Measurements from ENCODE around the gene MED19.

Gene MED19

DNA sequence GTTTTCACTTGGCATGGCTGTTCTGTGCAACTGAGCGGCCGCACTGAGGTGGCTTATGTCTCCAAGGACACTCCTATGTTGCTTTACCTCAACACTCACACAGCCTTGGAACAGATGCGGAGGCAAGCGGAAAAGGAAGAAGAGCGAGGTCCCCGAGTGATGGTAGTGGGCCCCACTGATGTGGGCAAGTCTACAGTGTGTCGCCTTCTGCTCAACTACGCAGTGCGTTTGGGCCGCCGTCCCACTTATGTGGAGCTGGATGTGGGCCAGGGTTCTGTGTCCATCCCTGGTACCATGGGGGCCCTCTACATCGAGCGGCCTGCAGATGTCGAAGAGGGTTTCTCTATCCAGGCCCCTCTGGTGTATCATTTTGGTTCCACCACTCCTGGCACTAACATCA is 52.3 kb downstream of the MED19 start:
- peaks cover 2% of the 10 kb centered on the region for H3K79me1 ChIP-seq (ENCODE audit: low read length)
- no peak overlapping the region for H3K4me3 ChIP-seq (ENCODE audit: low read depth, low read length)
- no peak overlapping the region for H2BK5ac ChIP-seq (ENCODE audit: low read depth, low read length, poor library complexity)
- H3K27ac ChIP-seq (ENCODE audit: low read depth, low read length), result no peak overlapping the region
- H3K4me1 ChIP-seq (ENCODE audit: control insufficient read depth in 1 of 2, insufficient read depth in 2 of 2, low read length in 2 of 2), result no peaks in the 10 kb centered on the region
- no CpG with 5 or more reads among the region's 14 CpGs for WGBS (ENCODE audit: extremely low coverage, insufficient coverage, insufficient read length)
- no peak overlapping the region for H2BK120ac ChIP-seq (ENCODE audit: insufficient read depth, low read length, poor library complexity)
- peak overlapping the region; percentile 1 for H3K18ac ChIP-seq (ENCODE audit: low read length)
- H3K23ac ChIP-seq (ENCODE audit: low read length), result no peak overlapping the region
- no peak overlapping the region for H4K12ac ChIP-seq (ENCODE audit: low read depth, low read length)
- H3K79me2 ChIP-seq (ENCODE audit: control insufficient read depth, insufficient read depth, low read length, poor library complexity), result peaks cover 2% of the 10 kb centered on the region
- H2AK5ac ChIP-seq (ENCODE audit: low read length), result no peak overlapping the region
- peaks cover 17 to 21% of the 10 kb centered on the region in 2 experiments for H3K36me3 ChIP-seq (ENCODE audit: control insufficient read depth in 1 of 2, insufficient read depth in 2 of 2, low read length in 2 of 2)
- H4K91ac ChIP-seq (ENCODE audit: low read depth, low read length), result no peak overlapping the region
- H2AFZ ChIP-seq (ENCODE audit: insufficient read depth, low read length, poor library complexity), result no peak overlapping the region
- no peaks in the 10 kb centered on the region for H3K27me3 ChIP-seq (ENCODE audit: insufficient read depth, low read length)
- DNase-seq, result no peak
- no peak overlapping the region for H3K4ac ChIP-seq (ENCODE audit: low read depth, low read length)
- H3K9ac ChIP-seq (ENCODE audit: low read length), result no peak overlapping the region
- H2BK12ac ChIP-seq (ENCODE audit: low read length), result no peak overlapping the region
- H4K8ac ChIP-seq (ENCODE audit: low read depth, low read length), result no peak overlapping the region
- no peaks in the 10 kb centered on the region for H3K9me3 ChIP-seq (ENCODE audit: insufficient read depth, low read depth, low read length)
- H3K4me2 ChIP-seq (ENCODE audit: low read length), result no peak overlapping the region
- no peak overlapping the region for H3K14ac ChIP-seq (ENCODE audit: low read length)

DNA sequence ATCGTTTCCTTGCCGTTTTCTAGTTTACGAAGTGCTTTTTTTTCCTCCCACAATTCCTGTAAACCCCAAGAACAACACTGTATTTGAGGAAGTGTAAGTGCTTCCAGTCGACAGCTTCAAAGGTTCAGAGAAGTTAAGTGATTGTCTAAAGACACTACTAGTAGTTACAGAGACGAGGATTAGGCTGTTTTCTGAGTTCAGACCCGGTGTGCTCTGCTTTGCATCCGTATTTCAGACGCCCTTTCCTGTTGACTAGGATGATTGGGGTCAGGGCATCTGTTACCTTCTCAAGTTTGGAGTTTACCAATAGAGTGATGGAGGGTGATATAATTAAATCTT is 54.0 kb downstream of the MED19 start:
- no peak overlapping the region for H2BK5ac ChIP-seq (ENCODE audit: low read depth, low read length, poor library complexity)
- peaks cover 2% of the 10 kb centered on the region for H3K79me1 ChIP-seq (ENCODE audit: low read length)
- H4K12ac ChIP-seq (ENCODE audit: low read depth, low read length), result no peak overlapping the region
- no peak overlapping the region for H2BK120ac ChIP-seq (ENCODE audit: insufficient read depth, low read length, poor library complexity)
- peak overlapping the region; percentile 70 for H3K9ac ChIP-seq (ENCODE audit: low read length)
- H3K4ac ChIP-seq (ENCODE audit: low read depth, low read length), result peak overlapping the region; percentile 57
- no peak overlapping the region for H2BK12ac ChIP-seq (ENCODE audit: low read length)
- H2AK5ac ChIP-seq (ENCODE audit: low read length), result no peak overlapping the region
- H3K9me3 ChIP-seq (ENCODE audit: insufficient read depth, low read depth, low read length), result no peaks in the 10 kb centered on the region
- H3K14ac ChIP-seq (ENCODE audit: low read length), result no peak overlapping the region
- no peaks in the 10 kb centered on the region for H3K27me3 ChIP-seq (ENCODE audit: insufficient read depth, low read length)
- no CpG with 5 or more reads among the region's 8 CpGs for WGBS (ENCODE audit: extremely low coverage, insufficient coverage, insufficient read length)
- H3K4me3 ChIP-seq (ENCODE audit: low read depth, low read length), result peak overlapping the region; percentile 85
- no peak for DNase-seq
- H4K8ac ChIP-seq (ENCODE audit: low read depth, low read length), result peak overlapping the region; percentile 86
- peak overlapping the region; percentile 98 for H3K4me2 ChIP-seq (ENCODE audit: low read length)
- H3K79me2 ChIP-seq (ENCODE audit: control insufficient read depth, insufficient read depth, low read length, poor library complexity), result peaks cover 2% of the 10 kb centered on the region
- H3K27ac ChIP-seq (ENCODE audit: low read depth, low read length), result no peak overlapping the region
- no peaks in the 10 kb centered on the region for H3K4me1 ChIP-seq (ENCODE audit: control insufficient read depth in 1 of 2, insufficient read depth in 2 of 2, low read length in 2 of 2)
- H4K91ac ChIP-seq (ENCODE audit: low read depth, low read length), result no peak overlapping the region
- H3K36me3 ChIP-seq (ENCODE audit: control insufficient read depth in 1 of 2, insufficient read depth in 2 of 2, low read length in 2 of 2), result peaks cover 17 to 21% of the 10 kb centered on the region in 2 experiments
- no peak overlapping the region for H3K23ac ChIP-seq (ENCODE audit: low read length)
- no peak overlapping the region for H3K18ac ChIP-seq (ENCODE audit: low read length)
- no peak overlapping the region for H2AFZ ChIP-seq (ENCODE audit: insufficient read depth, low read length, poor library complexity)

DNA sequence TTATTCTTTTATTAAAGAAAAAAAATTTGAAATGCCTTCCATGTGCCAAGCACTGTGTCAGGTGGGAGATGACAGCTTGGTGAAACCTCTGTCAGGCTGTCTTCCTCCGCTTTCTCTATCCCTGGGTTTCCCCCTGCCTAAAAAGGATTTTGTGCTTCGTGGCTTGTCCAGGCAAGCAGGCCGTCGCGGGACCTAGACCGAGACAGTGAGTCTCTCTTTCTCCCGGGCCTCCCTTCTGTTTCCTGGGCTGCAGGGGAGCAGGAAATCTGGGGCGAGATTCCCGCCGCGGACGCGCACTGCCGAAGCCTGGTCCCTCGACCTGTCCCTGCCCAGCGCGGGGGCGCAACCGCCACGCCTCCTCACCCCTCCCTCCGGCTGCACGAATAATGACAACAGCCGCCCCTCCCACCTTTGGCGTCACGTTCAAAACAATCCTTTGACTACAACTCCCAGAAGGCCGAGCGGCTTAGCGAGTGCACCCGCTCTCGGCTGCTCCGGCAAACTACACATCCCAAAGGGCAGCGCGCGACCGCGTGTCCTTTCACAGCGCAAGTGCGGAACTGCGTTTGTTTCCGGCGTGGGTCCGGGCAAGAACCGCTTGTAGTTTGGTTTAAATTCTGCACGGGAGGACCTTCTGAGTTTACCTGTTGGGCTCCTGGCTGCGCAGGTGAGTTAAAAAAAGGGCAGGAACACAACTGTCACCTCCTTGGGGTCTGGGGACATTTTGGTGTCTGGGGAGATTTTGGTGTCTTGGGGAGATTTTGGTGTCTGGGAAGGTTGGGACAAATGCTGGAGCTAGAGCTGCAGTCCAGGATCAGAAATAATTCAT is 54.6 kb downstream of the MED19 start, which contains the start of gene CLP1:
TSS of gene CLP1 (plus strand) at position 569 of the 829 bp plus-strand sequence. CDS start 1,715 bp downstream, outside the sequence.
- DNase-seq, result peak; percentile 99 to 100
- H3K18ac ChIP-seq (ENCODE audit: low read length), result peak within 1 kb of the TSS; percentile 83
- H3K23ac ChIP-seq (ENCODE audit: low read length), result no peak within 1 kb of the TSS
- peaks cover 2% of the 10 kb centered on the region for H3K79me1 ChIP-seq (ENCODE audit: low read length)
- peak within 1 kb of the TSS; percentile 15 for H4K91ac ChIP-seq (ENCODE audit: low read depth, low read length)
- peak within 1 kb of the TSS; percentile 89 for H2AFZ ChIP-seq (ENCODE audit: insufficient read depth, low read length, poor library complexity)
- peaks cover 2% of the 10 kb centered on the region for H3K79me2 ChIP-seq (ENCODE audit: control insufficient read depth, insufficient read depth, low read length, poor library complexity)
- H4K12ac ChIP-seq (ENCODE audit: low read depth, low read length), result peak within 1 kb of the TSS; percentile 80
- peak within 1 kb of the TSS; percentile 86 for H3K14ac ChIP-seq (ENCODE audit: low read length)
- H4K8ac ChIP-seq (ENCODE audit: low read depth, low read length), result peak within 1 kb of the TSS; percentile 95
- no peaks in the 10 kb centered on the region for H3K27me3 ChIP-seq (ENCODE audit: insufficient read depth, low read length)
- H3K9ac ChIP-seq (ENCODE audit: low read length), result peak within 1 kb of the TSS; percentile 70
- peak within 1 kb of the TSS; percentile 98 for H3K4me2 ChIP-seq (ENCODE audit: low read length)
- H3K4me3 ChIP-seq (ENCODE audit: low read depth, low read length), result peak within 1 kb of the TSS; percentile 85
- peak within 1 kb of the TSS; percentile 80 for H2BK5ac ChIP-seq (ENCODE audit: low read depth, low read length, poor library complexity)
- no peak within 1 kb of the TSS for H2BK12ac ChIP-seq (ENCODE audit: low read length)
- H3K27ac ChIP-seq (ENCODE audit: low read depth, low read length), result peak within 1 kb of the TSS; percentile 63
- no peaks in the 10 kb centered on the region for H3K9me3 ChIP-seq (ENCODE audit: insufficient read depth, low read depth, low read length)
- peak within 1 kb of the TSS; percentile 57 for H3K4ac ChIP-seq (ENCODE audit: low read depth, low read length)
- H3K4me1 ChIP-seq (ENCODE audit: control insufficient read depth in 1 of 2, insufficient read depth in 2 of 2, low read length in 2 of 2), result no peaks in the 10 kb centered on the region
- WGBS (ENCODE audit: extremely low coverage, insufficient coverage, insufficient read length), result no CpG with 5 or more reads among the region's 45 CpGs
- peaks cover 17 to 21% of the 10 kb centered on the region in 2 experiments for H3K36me3 ChIP-seq (ENCODE audit: control insufficient read depth in 1 of 2, insufficient read depth in 2 of 2, low read length in 2 of 2)
- no peak within 1 kb of the TSS for H2AK5ac ChIP-seq (ENCODE audit: low read length)
- peak within 1 kb of the TSS; percentile 13 for H2BK120ac ChIP-seq (ENCODE audit: insufficient read depth, low read length, poor library complexity)

DNA sequence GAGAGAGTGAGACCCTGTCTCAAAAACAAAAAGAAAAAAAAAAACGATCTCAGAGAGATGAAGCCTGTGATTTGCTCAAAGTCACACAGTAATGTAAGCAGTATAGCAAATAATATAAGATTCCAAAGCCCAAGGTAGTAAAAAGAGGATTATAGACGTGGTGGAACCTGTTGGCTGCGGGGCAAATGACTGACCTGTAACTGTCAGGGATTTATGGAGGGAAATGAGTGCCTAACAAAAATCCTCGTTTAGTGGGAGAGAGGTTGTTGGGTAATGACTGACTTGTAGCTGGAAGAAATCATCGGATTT is 55.2 kb downstream of the MED19 start:
- Histone ChIP-seq H3K4me2 (ENCODE audit: low read length) (peak overlapping the region; percentile 58), H3K27me3 (ENCODE audit: insufficient read depth, low read length) (no peaks in the 10 kb centered on the region), H3K23ac (ENCODE audit: low read length) (no peak overlapping the region), H2AFZ (ENCODE audit: insufficient read depth, low read length, poor library complexity) (no peak overlapping the region), H4K91ac (ENCODE audit: low read depth, low read length) (no peak overlapping the region), H3K4me1 (ENCODE audit: control insufficient read depth in 1 of 2, insufficient read depth in 2 of 2, low read length in 2 of 2) (no peaks in the 10 kb centered on the region), H4K12ac (ENCODE audit: low read depth, low read length) (no peak overlapping the region), H2BK12ac (ENCODE audit: low read length) (no peak overlapping the region), H3K27ac (ENCODE audit: low read depth, low read length) (no peak overlapping the region), H3K9me3 (ENCODE audit: insufficient read depth, low read depth, low read length) (no peaks in the 10 kb centered on the region), H2AK5ac (ENCODE audit: low read length) (no peak overlapping the region), H3K4ac (ENCODE audit: low read depth, low read length) (no peak overlapping the region), H3K9ac (ENCODE audit: low read length) (no peak overlapping the region), H2BK5ac (ENCODE audit: low read depth, low read length, poor library complexity) (no peak overlapping the region), H3K18ac (ENCODE audit: low read length) (no peak overlapping the region), H3K4me3 (ENCODE audit: low read depth, low read length) (no peak overlapping the region), H3K14ac (ENCODE audit: low read length) (no peak overlapping the region), H3K79me1 (ENCODE audit: low read length) (peaks cover 2% of the 10 kb centered on the region), H3K79me2 (ENCODE audit: control insufficient read depth, insufficient read depth, low read length, poor library complexity) (peaks cover 2% of the 10 kb centered on the region), H3K36me3 (ENCODE audit: control insufficient read depth in 1 of 2, insufficient read depth in 2 of 2, low read length in 2 of 2) (peaks cover 17 to 18% of the 10 kb centered on the region in 2 experiments), H4K8ac (ENCODE audit: low read depth, low read length) (peak overlapping the region; percentile 59), H2BK120ac (ENCODE audit: insufficient read depth, low read length, poor library complexity) (no peak overlapping the region)
- WGBS (ENCODE audit: extremely low coverage, insufficient coverage, insufficient read length), result no CpG with 5 or more reads among the region's 5 CpGs
- no peak for DNase-seq
